HUES64 (cell line): ENCODE results near the gene NHSL1. TPM values are rescaled to one million over a fixed set of nuclear protein-coding genes. Genes with fewer than 3 reads are reported as not detected.

Experiments
- H3K27ac ChIP-seq: 2 replicates; pipeline ENCODE4 v1.7.0; 2013; ENCODE audit warnings: low read depth, low read length, inconsistent platforms
- H3K27me3 ChIP-seq: 2 replicates; pipeline ENCODE4 v1.6.1; 2013; ENCODE audit warnings: mild to moderate bottlenecking, low read length; ENCODE audit not compliant: insufficient read depth
- H3K36me3 ChIP-seq: 2 replicates; pipeline ENCODE4 v1.6.1; 2013; ENCODE audit warnings: mild to moderate bottlenecking, low read length; ENCODE audit not compliant: insufficient read depth
- H3K4me1 ChIP-seq: 2 replicates; pipeline ENCODE4 v1.6.1; 2013; ENCODE audit warnings: mild to moderate bottlenecking, low read length, moderate library complexity; ENCODE audit not compliant: insufficient read depth
- H3K4me3 ChIP-seq: 2 replicates; pipeline ENCODE4 v1.5.1; 2013; ENCODE audit warnings: mild to moderate bottlenecking, low read length, moderate library complexity
- H3K9ac ChIP-seq: 2 replicates; pipeline ENCODE4 v1.6.1; 2013; ENCODE audit warnings: mild to moderate bottlenecking, low read depth, low read length
- H3K9me3 ChIP-seq: 2 replicates; pipeline ENCODE4 v1.6.1; 2013; ENCODE audit warnings: low read depth, low read length; ENCODE audit not compliant: insufficient read depth
- WGBS: fragments of 150-250, 120-280 bp; methylation state at CpG from one replicate; pipeline ENCODE4 v1.1.7; 2013; ENCODE audit warnings: missing lambda C conversion rate; 5-methylcytosine and 5-hydroxymethylcytosine counted together
- polyA plus RNA-seq, 2 experiments: library from polyadenylated mRNA; stranded (reverse); fragments of 50-300 nt; gene quantifications; one replicate each; pipeline ENCODE4 v1.2.3, GENCODE V29; 2013

NHSL1 gene
- polyA plus RNA-seq (2013, experiment 1 of 2), result 14.0 TPM
- polyA plus RNA-seq (2013, experiment 2 of 2), result 18.4 TPM

DNA sequence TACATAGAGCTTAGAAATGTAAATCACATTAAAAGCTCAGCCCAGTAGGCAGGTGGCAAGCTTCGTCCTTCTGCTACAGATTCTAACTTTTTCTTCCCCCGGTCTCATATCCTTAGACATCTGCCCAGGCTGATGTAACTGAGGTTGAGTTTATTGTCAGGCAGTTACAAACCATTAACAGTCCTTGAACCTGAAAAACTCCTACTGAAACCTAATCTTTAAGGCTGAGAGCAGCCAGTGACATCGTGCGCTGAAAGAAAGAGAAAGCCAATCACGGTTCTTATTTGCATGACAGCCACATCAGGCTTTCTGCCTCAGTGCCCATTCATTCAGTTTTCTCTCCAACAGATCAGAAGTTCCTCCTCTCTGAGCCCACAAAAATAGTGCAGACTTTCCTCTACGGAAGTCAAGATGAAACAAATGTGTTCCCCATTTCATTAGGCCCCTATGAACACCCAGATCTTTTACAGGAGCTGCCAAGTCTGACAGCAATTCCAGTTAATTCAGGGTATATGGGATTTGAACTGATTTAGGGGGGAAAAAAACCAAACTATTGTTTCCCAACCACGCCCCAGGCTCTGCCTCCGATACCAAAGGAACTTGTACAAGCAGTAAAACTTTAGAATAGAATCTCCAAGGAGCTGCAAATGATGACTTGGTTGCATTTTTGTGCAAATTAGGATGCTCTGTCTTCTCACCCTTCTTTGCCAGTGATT is at the start of gene NHSL1:
NHSL1 (minus strand) TSS at position 192 of the 716 bp plus-strand sequence. CDS start 204 bp downstream, outside the sequence.
- Histone ChIP-seq H3K9me3 (no peaks in the 10 kb centered on the region), H3K36me3 (peaks cover 3% of the 10 kb centered on the region; the same call in 1 of the 2 replicates), H3K27ac (peak within 1 kb of the TSS; percentile 70), H3K4me1 (peaks cover 53% of the 10 kb centered on the region), H3K9ac (peak within 1 kb of the TSS; percentile 32), H3K27me3 (no peaks in the 10 kb centered on the region), H3K4me3 (peak within 1 kb of the TSS; percentile 34)
- WGBS, result 14% methylated on average over 7 of the region's 8 CpGs

DNA sequence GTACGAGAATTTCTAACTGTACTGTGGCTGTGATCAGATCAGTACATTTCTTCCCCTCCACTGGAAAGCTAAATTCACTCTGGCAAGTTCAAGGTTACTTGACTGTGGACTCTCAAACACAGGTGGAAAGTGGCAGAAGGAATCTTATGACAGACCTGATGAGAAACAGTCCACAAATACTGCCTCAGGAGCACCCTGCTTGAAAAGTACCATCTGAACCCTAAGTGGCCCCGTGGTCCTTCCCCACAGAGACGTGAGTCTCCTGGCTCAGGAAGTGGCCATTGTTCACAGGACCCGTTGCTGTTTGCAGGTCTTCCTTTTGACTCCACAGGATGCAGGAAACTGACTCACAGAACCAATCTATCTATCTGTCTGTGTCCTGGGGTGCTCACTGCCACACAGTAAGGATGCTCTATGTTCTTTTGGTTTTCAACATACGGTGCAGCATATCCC is 47.5 kb upstream of the NHSL1 start:
- Histone ChIP-seq H3K9me3 (no peaks in the 10 kb centered on the region), H3K9ac (no peak overlapping the region), H3K4me1 (peaks cover 28% of the 10 kb centered on the region), H3K4me3 (no peak overlapping the region), H3K36me3 (no peaks in the 10 kb centered on the region), H3K27me3 (no peaks in the 10 kb centered on the region), H3K27ac (peak overlapping the region; percentile 66; the same call in 1 of the 2 replicates)
- WGBS, result 48% methylated on average over 5 of the region's 5 CpGs

DNA sequence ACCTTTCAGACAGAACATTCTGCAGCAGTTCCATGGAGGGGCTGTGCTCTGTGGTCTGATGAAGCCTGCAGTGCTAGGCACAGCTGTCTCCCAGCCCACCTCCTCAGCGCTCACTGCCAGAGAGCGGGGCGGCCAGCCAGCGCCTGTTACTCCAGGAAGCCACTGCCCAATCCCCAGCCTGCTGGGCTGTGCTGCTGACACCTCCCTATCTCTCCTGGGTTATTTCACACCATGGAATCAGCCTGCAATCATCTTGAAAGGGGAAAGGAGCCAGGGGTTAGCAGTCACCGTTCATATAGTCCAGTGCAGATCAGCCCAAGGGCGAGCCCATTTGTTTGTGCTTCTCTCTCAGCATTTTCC is 46.3 kb upstream of the NHSL1 start:
- WGBS, result 13% methylated on average over 6 of the region's 6 CpGs
- Histone ChIP-seq H3K27ac (peak overlapping the region; percentile 83; the same call in 1 of the 2 replicates), H3K4me1 (peaks cover 39% of the 10 kb centered on the region), H3K27me3 (no peaks in the 10 kb centered on the region), H3K36me3 (no peaks in the 10 kb centered on the region), H3K4me3 (peak overlapping the region; percentile 8; the same call in 1 of the 2 replicates), H3K9ac (no peak overlapping the region), H3K9me3 (no peaks in the 10 kb centered on the region)

DNA sequence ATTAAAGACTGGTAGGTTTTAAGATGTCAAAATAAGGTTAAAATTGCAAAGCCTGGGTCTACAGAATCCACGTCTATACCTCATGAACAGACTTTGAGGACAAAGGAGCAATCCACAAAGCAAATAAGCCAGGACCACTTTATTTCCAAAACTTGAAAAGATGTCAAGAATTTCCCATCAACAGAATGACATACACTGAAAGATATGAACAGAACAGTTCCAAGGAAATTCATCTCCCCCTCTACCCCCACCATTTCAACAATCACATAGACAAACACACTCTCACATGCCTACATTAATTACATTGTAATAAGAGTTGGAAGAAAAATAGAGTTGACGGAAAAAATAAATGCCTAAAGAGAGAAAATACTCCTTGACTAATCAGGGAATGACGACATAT is 45.2 kb upstream of the NHSL1 start:
- Histone ChIP-seq H3K27ac (peak overlapping the region; percentile 23; the same call in 1 of the 2 replicates), H3K9ac (no peak overlapping the region), H3K9me3 (no peaks in the 10 kb centered on the region), H3K27me3 (no peaks in the 10 kb centered on the region), H3K4me3 (no peak overlapping the region), H3K36me3 (no peaks in the 10 kb centered on the region), H3K4me1 (peaks cover 50% of the 10 kb centered on the region)
- 80% methylated on average over 1 of the region's 3 CpGs for WGBS

DNA sequence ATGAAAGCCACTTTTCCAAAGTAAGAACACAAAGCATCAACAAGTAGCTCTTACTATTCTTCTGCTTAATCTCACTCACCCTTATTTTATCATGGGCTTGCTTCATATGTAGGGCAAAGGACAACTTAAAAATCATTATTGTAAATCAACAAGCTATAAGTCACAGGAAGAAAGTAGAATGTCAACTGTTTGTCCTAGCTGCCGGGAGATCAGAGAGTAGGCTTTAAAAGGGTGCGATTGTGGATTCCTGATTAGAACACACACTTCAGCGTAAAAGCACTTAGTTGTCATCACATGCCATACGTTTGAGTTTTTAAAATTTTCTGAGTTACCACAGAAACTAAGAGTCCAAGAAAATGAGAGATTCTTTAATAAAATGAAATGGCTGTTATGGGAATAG is 44.4 kb upstream of the NHSL1 start:
- Histone ChIP-seq H3K9me3 (no peaks in the 10 kb centered on the region), H3K36me3 (no peaks in the 10 kb centered on the region), H3K27me3 (no peaks in the 10 kb centered on the region), H3K4me1 (peaks cover 59% of the 10 kb centered on the region), H3K27ac (no peak overlapping the region), H3K4me3 (no peak overlapping the region), H3K9ac (0 out of 2 replicates have a peak overlapping the region, but pooled peaks have one; percentile 15)
- 63% methylated on average over 4 of the region's 4 CpGs for WGBS

GRCh38 chr6:138541823-138542481 is 42.7 kb upstream of the NHSL1 start:
- H3K27me3 ChIP-seq, result no peaks in the 10 kb centered on the region
- H3K4me3 ChIP-seq, result no peak overlapping the region
- peak overlapping the region; percentile 31 for H3K27ac ChIP-seq
- WGBS, result 84% methylated on average over 6 of the region's 6 CpGs
- H3K36me3 ChIP-seq, result no peaks in the 10 kb centered on the region
- H3K9me3 ChIP-seq, result no peaks in the 10 kb centered on the region
- peaks cover 75% of the 10 kb centered on the region for H3K4me1 ChIP-seq
- no peak overlapping the region for H3K9ac ChIP-seq

DNA sequence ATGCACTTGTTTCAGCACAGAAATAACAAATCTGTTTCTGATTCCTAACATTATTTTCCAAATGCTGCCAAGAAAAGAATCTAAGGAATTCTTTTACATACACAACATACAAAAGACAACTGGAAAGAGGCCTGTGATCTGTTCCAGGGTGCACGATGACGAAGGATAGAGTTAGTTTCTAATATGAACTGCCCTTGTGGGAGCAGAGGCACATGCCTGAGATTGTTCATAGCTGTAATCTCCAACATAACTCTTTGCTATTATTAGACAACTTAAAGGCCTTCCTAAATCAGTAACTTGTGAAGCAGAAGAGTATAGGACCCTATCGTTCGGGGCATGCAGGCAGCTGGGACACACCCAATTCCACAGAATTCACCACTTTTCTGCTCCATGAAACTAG is 41.2 kb upstream of the NHSL1 start:
- Histone ChIP-seq H3K9me3 (no peaks in the 10 kb centered on the region), H3K27ac (peak overlapping the region; percentile 0; the same call in 1 of the 2 replicates), H3K9ac (no peak overlapping the region), H3K4me1 (peaks cover 77% of the 10 kb centered on the region), H3K36me3 (no peaks in the 10 kb centered on the region), H3K4me3 (no peak overlapping the region), H3K27me3 (no peaks in the 10 kb centered on the region)
- WGBS, result 100% methylated on average over 4 of the region's 4 CpGs

DNA sequence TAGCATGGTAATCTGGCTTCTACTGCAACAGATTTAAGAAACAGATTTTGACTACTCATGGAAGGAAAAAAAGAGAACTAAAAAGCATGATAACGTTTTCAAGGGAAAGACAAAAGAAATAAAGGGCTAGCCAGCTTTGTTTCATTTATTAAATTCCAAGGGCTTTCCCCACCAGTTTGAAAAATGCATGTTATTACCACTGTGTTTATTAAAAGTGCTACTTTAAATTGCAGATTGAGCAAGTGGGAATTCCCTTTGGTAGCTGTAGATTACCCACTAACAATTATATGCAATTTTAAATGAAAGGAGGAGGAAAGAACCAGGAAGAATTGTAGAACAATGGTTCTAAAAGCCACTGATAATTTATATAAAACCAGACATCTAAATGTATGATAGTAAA is 40.6 kb upstream of the NHSL1 start:
- H3K9me3 ChIP-seq, result no peaks in the 10 kb centered on the region

DNA sequence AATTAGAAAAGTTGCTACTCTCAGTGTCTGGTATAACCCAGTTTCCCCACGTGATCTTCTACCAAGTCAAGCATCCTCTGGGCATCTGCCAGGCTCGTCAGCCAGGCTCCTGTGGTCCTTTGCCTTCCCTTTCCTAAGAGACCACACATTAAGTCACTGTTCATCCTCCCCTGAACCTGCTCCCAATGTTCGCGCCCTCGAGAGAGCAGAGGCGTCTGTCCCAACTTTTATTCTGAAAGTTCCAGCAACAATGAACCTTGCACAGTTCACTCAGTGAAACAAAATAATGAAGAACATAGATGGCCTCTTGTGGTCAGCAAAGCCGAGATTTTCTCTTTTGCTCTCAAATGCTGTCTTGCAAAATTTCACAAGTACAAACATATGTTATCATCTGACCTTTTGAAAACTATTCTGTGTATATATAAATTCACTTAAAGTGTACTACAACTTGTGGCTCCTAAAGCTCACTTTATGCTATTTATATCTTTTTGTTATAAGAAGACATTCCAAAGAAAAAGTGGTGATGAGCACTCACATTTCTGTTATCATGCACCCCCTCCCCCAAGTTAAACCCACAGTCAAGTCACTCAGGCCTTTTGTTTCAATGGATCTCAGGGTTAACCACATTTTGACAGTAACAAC is 39.2 kb upstream of the NHSL1 start:
- H3K27me3 ChIP-seq, result no peaks in the 10 kb centered on the region
- no peaks in the 10 kb centered on the region for H3K36me3 ChIP-seq
- WGBS, result 85% methylated on average over 7 of the region's 7 CpGs
- no peaks in the 10 kb centered on the region for H3K9me3 ChIP-seq
- no peak overlapping the region for H3K4me3 ChIP-seq
- H3K27ac ChIP-seq, result no peak overlapping the region; the same call in 1 of the 2 replicates
- no peak overlapping the region for H3K9ac ChIP-seq
- peaks cover 60% of the 10 kb centered on the region for H3K4me1 ChIP-seq

More for the DNA sequence above, 40.6 kb upstream of the NHSL1 start:
- Histone ChIP-seq H3K27ac (no peak overlapping the region; the same call in 1 of the 2 replicates), H3K27me3 (no peaks in the 10 kb centered on the region), H3K9ac (no peak overlapping the region), H3K4me3 (no peak overlapping the region), H3K4me1 (peaks cover 71% of the 10 kb centered on the region), H3K36me3 (no peaks in the 10 kb centered on the region)
- 71% methylated on average over 1 of the region's 1 CpG for WGBS

DNA sequence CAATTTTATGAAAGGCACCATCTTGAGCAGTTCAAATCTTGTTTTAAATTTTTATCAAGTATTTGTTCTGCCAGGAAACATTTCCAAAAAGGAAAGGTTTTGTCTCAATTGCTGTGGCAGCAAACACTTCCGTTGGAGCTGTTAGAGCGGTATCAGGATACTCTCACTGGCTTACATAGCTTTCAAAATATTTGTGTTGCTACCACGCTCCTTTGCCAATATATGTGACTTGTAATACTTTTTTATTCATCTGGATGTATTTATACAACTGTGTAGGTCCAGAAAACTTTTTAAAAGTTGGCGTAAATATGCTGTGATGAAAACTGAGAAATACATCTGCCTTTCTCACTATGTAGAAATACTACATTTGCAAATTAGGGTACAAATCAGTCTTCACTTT is 37.8 kb upstream of the NHSL1 start:
- H3K9me3 ChIP-seq, result no peaks in the 10 kb centered on the region

More for the DNA sequence above, 37.8 kb upstream of the NHSL1 start:
- 94% methylated on average over 3 of the region's 4 CpGs for WGBS
- Histone ChIP-seq H3K4me3 (no peak overlapping the region), H3K4me1 (peaks cover 57% of the 10 kb centered on the region), H3K27ac (no peak overlapping the region), H3K36me3 (no peaks in the 10 kb centered on the region), H3K9ac (no peak overlapping the region), H3K27me3 (no peaks in the 10 kb centered on the region)
